Stimulated activated CD4-positive, alpha-beta T cell treated with anti-CD3 and anti-CD28 coated beads, Interleukin-15, amount 100 ng/mL, for 1 hour (primary cell): ENCODE measurements around the gene ST6GALNAC6.

ENCODE experiments used
- DNase-seq, 2 donors: peaks; one replicate each; pipeline ENCODE4 v3.0.0-alpha.2; 2020; ENCODE audit warnings: low read depth in 1 of 2, low spot score in 1 of 2

ST6GALNAC6 gene

GRCh38 chr9:127917603-127918002 lies 18.2 kb upstream of the ST6GALNAC6 start:
- no peak for DNase-seq

GRCh38 chr9:127916720-127917581 lies 17.5 kb upstream of the ST6GALNAC6 start, which contains the start of gene ST6GALNAC4:
Gene ST6GALNAC4, minus strand, starts transcription at chr9:127917041. Its CDS starts 622 bp downstream, at chr9:127916419.
- peak; percentile 93 to 97 for DNase-seq

- DNase-seq, result no peak
Observed at GRCh38 chr9:127915801-127916719, 16.7 kb upstream of the ST6GALNAC6 start.

GRCh38 chr9:127915325-127915752 lies 15.9 kb upstream of the ST6GALNAC6 start:
- DNase-seq, result no peak

GRCh38 chr9:127913682-127914081 lies 14.3 kb upstream of the ST6GALNAC6 start:
- DNase-seq, result no peak

GRCh38 chr9:127912882-127913281 lies 13.5 kb upstream of the ST6GALNAC6 start:
- no peak for DNase-seq

GRCh38 chr9:127912296-127912695 lies 12.9 kb upstream of the ST6GALNAC6 start:
- DNase-seq, result no peak

- no peak for DNase-seq
Observed at GRCh38 chr9:127910613-127911205, 11.3 kb upstream of the ST6GALNAC6 start.

GRCh38 chr9:127909839-127910273 lies 10.5 kb upstream of the ST6GALNAC6 start:
- DNase-seq, result no peak

- no peak for DNase-seq
Observed at GRCh38 chr9:127908660-127908926, 9.2 kb upstream of the ST6GALNAC6 start.

GRCh38 chr9:127907867-127908659 lies 8.7 kb upstream of the ST6GALNAC6 start:
- DNase-seq, result no peak

GRCh38 chr9:127905788-127906191 lies 6.4 kb upstream of the ST6GALNAC6 start:
- DNase-seq, result peak; percentile 45 to 52

- peak in 1 of 2 donors; percentile 44 for DNase-seq
Observed at GRCh38 chr9:127905004-127905728, 5.8 kb upstream of the ST6GALNAC6 start.

GRCh38 chr9:127904561-127905003 lies 5.2 kb upstream of the ST6GALNAC6 start:
- DNase-seq, result no peak

- peak; percentile 45 to 51 for DNase-seq
Observed at GRCh38 chr9:127903557-127904475, 4.4 kb upstream of the ST6GALNAC6 start.

- no peak for DNase-seq
Observed at GRCh38 chr9:127898433-127899127, 823 bp downstream of the ST6GALNAC6 start.

- DNase-seq, result no peak
Observed at GRCh38 chr9:127897193-127897692, 2.2 kb downstream of the ST6GALNAC6 start.
